Inflammatory macrophage (primary cell): ENCODE data around the gene TBL1X.

ENCODE experiments used
- DNase-seq, 2 donors: peaks; one replicate each; pipeline ENCODE4 v3.0.0-alpha.2; 2020 to 2022

TBL1X gene

DNA sequence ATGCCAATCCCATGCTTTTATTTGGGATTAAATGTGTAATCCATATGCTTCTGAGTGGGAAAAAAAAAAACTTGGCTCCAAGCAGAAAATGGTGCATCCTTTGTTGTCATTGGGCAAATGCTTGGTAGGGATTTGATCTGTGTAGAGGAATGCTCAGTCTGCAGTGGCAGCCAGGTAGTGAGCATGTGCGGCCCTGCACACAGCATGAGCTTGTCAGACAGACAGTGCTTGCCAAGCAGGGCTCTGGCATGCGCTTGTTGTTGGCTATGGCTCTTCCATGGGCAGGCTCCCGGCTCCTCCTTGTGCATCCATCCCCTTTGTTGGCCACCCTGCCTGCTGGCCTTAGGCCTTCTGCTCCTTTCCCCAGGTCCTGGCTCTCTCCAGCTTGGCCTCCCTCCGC lies 170.5 kb downstream of the TBL1X start:
- no peak for DNase-seq

DNA sequence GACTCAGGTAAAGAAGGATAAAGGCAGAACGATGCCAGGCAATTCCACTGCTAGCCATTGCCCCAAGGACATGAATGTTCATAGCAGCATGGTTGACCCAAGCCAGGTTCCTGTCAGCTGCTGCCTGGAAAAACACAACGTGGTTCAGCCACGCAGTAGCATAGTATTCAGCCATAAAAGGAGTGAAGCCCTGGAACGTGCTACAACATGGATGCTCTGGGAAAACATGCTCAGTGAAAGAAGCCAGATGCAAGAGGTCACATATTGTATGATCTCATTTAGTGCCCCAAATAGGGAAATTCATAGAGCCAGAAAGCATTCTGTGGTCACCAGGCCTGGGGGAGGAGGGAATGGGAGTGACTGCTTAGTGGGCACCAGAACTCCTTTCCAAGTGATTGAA lies 170.9 kb downstream of the TBL1X start:
- DNase-seq: peak in 1 of 2 donors; percentile 2

DNA sequence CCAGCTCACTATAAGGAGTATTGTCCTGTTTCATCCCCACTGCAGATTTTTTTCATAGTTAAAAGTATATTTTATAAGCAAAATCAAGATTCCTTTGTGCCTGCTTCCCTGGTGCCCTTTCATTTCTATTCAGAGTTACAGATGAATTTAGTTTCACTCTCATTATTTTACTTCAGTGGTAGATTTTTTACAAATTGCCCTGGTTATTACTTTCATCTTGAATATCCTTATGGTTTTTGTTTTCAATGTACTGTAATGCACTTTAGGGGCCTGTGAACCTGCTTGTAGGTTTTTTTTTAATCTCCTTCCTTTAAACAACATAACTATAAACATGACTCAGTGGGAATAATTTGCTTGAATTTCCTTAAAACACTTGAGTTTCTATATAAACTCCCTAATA lies 174.0 kb downstream of the TBL1X start:
- no peak for DNase-seq

DNA sequence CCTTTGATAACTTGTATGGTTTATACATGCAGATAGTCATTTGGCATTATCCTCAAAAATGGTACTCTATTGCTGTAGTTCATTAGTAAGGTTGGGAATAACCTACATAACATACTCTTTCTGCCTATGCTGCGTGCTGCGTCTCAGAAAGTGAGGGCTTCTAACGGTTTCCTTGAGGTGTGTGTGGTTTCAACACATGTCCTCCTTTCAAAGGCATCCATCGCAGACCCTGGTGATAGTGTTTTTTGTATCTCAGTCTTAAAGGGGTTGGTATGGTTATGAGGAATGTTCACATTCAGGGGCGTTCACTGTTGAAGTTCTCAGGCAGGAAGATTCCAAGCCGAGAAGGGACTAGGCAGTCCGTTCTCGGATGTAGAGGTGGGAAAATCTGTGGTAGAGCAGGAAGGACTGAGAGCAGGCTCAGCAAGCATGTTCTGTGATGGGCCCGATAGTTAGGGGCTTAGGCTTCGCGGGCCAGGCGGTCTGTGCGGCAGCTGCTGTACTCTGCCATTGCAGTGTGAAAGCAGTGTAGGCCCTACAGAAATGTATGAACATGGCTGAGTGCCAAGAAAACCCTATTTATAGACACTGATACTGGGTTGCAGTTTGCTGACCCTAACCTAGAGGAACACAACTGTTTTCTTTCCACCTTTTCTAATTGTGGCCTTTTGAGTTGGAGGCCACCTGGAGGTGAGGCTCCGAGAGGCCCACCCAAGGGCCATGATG lies 177.6 kb downstream of the TBL1X start:
- no peak for DNase-seq

DNA sequence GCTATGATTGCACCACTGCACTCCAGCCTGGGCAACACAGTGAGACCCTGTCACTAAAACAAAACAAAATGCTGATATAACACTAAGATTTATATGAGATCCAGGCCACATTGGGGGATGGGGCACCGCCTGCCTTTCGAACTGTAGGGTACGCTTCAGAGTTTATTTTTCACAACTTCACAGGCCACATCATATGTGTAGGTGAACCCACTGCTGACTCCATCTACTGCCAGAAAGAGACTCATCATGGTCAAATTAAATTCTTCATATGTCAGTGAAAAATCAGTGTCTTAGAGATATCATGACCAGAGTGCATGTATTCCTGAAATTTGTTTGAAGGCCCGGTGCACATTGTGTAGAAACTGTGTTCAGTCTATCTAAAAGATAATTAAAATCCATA lies 178.9 kb downstream of the TBL1X start:
- no peak for DNase-seq

DNA sequence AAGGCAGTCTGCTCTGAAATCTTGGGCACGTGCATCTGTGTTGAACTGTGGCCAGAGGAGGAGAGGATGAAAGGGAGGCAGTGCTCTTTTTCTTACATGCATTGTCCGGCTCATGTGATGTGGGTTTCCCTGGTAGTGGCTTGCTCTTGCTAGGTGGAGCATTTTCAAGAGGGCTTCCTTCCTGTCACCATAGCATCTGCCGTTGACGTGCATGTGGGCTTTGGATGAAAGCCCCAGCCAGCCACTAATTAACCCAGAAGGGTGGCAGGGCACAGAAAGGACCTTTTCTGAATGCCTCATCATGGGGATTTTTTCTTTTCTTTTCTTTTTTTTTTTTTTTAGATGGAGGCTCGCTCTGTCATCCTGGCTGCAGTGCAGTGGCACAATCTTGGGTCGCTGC lies 179.5 kb downstream of the TBL1X start:
- DNase-seq: no peak

DNA sequence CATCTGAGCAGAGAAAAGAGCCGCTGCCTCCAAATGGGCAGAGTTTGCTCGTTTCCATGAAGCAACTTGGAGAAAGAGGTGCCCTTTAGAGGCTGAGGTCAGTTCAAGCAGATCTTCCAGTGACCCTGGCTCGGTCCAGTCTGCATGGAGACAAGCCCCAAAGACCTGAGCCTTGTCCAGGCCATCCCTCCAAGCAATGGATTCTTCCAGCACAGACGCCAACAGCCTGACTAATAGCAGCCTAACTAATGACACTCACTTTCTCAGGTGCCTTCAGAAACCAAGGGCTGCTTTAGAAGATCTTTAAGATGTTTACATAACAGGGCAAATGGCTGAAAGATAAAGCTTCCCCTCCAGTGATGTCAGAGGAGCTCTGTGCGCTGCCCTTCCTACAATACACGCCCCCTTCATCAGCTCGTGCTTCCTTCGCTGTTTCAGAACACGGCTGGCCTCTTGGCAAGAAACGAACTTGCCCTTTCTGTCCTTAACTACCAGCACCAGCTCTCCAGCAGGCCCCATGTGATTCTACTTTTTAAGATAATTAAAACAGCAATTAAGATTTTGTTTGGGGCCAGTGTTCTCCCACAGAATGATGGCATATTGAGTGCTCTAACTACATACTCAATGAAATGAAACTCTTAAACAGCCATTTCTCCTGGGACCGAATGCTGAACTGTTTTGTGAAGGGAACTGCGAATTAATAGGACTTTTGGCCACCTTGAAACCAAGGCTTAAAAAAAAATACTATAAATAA lies 181.8 kb downstream of the TBL1X start:
- DNase-seq: no peak

DNA sequence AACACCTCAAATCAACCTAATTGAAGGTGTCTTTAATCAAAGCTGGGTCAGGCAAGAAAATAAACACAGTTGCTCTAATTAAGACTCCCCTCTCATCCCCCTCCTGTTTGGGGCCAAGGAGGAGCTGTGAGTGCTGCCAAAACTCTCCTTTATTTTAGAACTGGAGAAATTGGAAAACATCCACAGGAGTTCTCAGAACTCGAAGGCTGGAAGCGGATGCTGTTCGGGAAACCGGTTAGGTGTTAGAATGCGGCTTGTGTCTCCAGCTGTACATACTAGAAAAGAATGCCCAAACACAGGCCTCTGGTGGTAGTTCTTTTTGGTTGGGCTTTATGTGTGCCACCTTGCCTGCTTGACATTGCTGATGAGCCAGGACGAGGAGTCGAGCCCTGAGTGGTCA lies 182.6 kb downstream of the TBL1X start:
- DNase-seq: no peak

DNA sequence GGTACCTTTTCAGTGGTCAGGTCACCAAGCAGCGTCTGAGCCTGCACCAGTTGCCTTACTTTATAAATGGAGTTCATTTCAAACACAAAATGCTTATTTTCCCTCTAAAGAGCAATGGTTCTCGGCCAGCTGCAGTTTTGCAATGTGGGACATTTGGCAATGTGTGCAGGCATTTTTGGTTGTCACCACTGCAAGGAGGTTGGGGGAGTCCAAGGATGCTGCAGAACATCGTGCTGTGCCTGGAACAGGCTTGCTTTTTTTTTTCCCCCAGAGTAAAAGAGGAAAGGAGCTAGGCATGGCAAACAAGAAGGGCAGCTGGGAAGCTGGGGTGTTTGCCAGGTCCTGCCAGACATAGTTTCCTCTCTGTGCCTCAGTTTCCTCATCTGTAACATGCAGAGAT lies 185.2 kb downstream of the TBL1X start:
- DNase-seq: no peak

DNA sequence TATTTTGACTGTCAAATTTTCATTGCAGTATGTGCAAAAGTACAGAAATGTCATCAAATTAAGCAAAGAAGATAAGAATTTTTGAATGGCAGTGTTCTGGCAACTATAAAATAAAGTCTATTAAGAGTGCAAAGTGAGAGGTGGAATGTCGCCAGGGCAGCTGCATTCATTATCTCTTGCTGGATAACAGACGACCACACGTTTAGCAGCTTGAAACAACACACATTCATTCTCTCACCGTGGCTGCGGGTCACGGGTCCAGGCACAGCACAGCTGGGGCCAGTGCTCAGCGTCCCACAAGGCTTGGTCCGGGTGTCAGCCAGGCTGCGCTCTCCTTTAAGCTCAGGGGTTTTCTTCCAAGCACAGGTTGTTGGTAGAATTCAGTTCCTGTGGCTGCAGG lies 186.9 kb downstream of the TBL1X start:
- no peak for DNase-seq

DNA sequence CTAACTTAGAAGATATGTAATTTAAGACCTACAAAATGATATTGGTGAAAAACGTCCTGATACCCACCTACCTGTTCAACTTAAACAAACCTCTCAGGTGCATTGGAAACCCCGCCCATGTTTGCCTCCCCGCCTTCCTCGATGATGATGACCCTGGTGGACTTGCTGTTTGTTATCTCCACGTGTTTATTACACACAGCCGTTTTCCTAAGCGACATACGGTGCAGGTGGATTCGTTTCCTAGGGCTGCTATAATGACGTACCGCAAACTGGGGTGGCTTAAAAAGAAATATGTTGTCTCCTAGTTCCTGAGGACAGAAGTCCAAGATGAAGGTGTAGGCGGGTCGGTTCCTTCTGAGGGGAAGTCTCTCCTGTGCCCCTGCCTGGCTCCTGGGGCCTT lies 190.1 kb downstream of the TBL1X start:
- no peak for DNase-seq

DNA sequence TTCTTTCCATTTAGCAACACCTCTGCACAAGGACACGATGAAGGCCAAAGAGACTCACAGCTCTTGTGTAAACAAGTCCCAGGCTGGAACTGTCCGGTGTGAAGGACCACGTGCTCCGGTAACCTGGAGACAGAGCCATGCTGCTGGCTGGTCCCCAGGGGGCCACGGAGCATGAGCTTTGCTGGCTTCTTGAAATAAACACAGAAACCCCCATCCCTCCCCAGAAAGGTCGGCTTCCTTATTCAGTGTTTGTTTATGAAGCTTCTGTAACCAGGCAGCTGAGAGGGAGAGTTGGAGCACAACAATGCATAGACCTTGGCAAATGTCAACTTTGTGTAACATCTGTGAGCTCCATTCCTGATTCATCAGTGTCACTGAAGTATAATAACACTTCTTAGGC lies 191.4 kb downstream of the TBL1X start:
- DNase-seq: no peak

DNA sequence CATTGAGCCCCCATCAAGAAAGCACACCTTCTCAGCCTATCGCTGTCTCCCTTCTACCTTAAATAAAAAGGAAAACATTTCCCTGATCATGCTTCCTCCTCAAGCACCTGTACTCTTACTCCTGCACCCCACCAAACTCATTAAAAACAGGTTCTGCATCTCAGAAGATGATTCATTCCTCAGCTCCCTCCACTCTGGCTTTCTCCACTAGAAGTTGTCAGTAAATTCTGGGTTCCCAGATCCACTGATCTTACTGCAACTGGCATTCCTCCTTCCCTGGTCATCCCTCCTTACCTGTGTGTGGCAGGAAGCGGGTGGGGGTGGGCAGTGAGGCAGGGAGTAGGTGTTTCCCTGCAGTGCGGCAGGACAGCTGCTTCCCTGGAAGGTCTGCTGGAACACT lies 192.0 kb downstream of the TBL1X start:
- no peak for DNase-seq

DNA sequence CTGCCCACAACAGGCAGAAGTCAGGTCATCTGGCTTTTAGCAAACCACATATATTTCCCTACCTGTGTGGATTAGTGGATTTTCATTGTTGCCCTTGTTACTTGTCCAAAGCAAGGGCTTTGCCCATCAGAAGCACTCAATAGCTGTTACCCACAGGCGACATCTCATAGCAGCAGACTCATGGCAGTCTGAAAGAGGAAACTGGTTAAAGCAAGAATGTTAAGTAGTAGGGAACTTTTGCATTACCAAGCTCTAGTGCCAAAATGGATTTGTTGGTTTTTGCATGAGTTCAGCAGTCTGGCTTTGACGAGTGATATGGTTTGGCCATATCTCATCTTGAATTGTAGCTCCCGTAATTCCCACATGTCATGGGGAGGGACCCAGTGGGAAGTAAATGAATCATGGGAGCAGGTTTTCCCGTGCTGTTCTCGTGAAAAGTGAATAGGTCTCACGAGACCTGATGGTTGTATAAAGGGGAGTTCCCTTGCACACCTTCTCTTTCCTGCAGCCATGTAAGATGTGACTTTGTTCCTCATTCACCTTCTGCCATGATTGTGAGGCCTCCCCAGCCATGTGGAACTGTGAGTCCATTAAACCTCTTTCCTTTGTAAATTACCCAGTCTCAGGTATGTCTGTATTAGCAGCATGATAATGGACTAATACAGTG lies 192.9 kb downstream of the TBL1X start:
- no peak for DNase-seq

DNA sequence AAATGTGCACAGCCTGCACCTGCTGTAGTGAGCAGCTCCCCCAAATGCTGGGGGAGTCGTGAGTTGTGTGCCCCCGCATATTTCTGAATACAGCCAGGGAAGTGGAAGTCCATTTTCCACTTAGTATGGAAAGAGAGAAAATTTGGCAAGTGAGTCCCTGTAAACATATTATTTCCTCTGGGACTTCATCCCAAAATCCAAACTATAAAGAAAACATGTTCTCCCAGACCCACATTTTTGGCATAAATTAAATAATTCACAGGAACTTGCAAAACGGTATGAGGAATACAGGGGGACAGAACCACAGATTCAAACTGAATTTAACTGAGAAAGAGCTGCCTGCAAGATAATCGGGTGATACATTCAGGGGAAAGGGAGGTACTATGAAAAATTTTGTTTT lies 193.6 kb downstream of the TBL1X start:
- no peak for DNase-seq

DNA sequence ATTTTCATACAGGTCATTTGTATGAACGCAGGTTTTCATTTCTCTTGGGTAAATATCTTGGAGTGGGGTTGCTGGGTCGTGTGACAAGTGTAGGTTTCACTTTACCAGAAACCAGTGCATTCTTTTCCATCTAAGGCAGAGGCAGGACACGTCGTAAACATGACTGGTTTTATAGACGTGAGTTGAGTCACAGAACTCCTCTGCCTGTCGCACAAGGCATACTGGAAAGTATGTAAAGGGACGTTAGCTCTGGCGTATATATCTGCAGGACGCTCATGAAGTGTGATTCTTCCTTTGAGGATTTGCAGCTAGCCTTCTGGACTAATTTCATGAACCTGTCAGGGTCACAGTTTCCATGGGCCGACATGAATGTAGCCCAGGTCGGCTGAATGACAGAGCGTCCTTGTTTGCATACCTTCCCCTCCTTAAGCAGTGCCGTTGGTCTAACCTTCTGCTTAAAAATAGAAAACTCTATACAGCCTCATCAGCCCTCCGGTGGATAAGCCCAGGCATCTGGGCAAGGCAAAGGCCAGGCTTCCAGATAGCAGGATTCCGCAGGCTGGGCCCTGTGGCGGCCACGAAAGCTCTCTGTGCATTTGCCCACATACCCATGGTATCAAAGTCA lies 194.8 kb downstream of the TBL1X start:
- no peak for DNase-seq

DNA sequence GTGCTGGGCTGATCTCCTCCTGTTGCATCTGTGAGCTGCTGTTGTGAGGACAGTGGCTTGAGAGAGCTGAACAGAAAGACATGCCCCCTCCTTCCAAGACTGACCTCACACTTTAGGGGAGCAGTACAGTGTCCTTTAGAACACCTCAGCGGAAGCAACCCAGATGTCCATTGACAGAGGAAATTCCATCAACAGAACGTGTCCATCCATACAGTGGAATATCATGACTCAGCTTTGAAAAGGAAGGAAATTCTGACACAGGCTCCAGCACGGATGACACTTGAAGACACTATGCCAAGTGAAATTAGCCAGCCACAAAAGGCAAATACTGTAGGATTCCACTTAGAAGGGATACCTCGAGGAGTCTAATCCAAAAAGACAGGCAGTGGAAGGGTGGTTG lies 197.3 kb downstream of the TBL1X start:
- no peak for DNase-seq

DNA sequence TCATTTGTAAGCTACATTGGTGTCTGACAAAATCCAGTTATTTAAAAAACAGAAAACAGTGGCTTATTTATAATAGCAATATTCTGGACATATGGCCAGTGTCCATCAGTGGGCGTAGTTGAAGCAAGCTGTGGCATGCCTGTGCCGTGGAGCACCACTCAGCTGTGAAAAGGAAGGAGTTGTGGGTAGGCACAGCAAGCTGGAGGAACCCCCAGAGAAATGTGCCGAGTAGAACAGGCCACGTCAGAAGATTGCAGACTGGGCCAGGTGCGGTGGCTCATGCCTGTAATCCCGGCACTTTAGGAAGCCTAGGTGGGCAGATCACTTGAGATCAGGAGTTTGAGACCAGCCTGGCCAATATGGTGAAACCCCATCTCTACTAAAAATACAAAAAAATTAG lies 198.4 kb downstream of the TBL1X start:
- DNase-seq: no peak

DNA sequence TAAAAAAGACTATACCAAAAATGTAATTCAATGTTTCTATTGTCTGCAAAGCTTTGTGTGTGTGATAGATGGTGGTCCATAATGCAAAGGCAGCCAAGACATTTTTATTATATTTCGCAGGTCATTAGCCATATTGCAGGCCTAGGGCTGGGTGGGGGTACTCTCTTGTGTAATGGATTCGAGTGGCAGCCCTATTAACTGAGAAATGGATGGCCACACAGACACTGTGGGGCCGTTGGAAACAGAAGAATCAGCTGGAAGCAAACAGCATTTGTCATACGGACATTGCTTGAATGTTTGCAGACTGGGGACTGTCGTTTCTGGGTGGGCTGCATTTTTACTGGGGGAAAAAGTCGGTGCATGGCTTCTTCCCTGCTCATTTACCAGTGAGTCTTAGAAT lies 199.4 kb downstream of the TBL1X start:
- DNase-seq: no peak

DNA sequence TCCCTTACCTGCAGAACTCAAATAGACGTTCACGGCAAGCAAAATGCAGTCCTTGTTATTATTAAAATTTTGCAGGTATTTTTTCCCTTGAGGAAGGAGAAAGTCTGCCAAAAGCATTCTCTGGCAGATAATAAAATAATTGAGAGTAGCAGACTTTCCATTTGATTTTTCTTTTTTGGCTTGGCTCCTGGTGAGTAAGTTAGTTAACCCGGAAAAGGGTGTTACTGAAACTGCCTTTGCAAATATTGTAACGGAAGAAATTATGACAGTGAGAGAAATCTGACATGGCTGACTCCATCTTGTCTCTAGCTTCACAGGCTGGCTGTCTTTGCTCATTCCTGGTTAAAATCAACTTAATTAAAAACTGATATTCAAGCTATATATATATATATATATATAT lies 200.3 kb downstream of the TBL1X start:
- no peak for DNase-seq

DNA sequence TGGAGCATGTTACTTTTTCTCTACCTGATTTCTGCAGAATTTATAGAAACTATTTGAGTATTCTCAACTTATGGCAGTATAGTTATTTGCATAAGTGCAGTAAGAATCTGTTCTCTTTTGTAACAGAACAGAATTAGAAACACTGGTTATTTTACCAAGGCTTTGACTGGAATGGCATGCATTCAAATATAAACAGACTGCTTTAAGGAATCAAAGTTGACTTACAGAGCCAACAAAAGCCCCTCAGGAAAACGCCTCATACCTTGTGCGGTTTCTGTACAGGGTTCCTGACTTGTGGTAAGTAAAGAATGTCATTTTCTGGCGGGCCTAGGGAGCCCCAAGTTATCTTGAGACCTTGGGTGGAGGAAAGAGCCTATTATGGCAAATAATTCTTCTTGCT lies 203.7 kb downstream of the TBL1X start:
- no peak for DNase-seq

DNA sequence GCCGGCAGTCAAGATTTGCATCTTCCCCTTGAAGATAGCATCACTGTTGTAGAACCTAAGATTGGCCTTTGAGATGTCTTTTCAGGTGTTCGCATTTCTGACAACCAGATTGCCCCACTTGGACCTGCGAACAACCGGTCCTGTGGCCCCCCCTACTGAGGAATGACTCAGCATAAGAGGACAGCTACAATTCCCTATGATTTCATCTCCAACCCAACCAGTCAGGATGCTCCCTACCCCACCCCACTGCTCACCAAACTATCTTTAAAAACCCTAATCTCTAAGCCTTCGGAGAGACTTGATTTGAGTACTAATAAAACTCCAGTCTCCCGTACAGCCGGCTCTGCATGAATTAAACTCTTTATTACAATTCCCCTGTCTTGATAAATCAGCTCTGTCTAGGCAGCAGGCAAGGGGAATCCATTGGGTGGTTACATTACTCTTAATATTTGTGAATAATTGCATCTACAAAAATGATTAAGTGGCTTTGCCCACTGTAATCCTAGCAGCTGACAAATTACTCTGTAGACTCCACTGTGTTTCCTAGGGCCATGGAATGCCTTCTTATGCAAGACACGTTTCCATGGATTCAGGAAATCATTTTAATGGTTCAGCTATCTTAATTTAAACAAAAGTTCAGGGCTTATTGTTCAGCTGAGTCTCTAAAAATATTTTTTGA lies 205.4 kb downstream of the TBL1X start:
- no peak for DNase-seq

DNA sequence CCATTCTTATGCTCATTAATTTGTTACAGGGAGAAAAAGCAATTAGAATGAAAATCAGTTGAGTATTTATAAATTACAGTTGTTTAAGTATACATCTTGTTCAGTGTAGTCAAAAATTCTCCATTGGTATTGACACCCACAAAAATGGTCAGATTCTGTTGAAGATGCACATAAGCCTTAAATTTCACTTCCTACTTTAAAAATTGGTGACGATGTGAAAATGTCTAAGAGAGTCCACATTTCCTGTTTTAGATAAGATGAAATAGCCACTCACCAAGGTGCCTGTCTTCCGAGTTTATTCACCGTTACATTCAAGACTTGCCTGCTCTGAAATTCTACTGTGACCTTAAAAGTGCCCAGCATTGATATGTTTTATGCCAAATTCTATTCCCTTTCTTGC lies 207.1 kb downstream of the TBL1X start:
- peak in 1 of 2 donors; percentile 3 for DNase-seq
